Mucosa of descending colon (tissue), 3 donors: ENCODE measurements around the gene RTN1. TPM values are rescaled to one million over a fixed set of nuclear protein-coding genes. Genes with fewer than 3 reads are reported as not detected.

ENCODE experiments used
- ATAC-seq: fragments of 200-7000 bp; cut with Tn5 transposase; one replicate; pipeline ENCODE4 v1.9.1; 2020; ENCODE audit warnings: mild to moderate bottlenecking, moderate library complexity
- DNase-seq, 3 donors: peaks; one replicate each; pipeline ENCODE4 v3.0.0-alpha.2; 2020
- H3K36me3 ChIP-seq: fragments of 200-600 bp; one replicate; pipeline ENCODE4 v1.8.0; 2021; ENCODE audit warnings: low read depth, mild to moderate bottlenecking
- H3K4me1 ChIP-seq: fragments of 200-600 bp; one replicate; pipeline ENCODE4 v1.8.0; 2021; ENCODE audit warnings: low read depth, mild to moderate bottlenecking
- H3K4me3 ChIP-seq: fragments of 200-600 bp; one replicate; pipeline ENCODE4 v1.8.0; 2021; ENCODE audit warnings: mild to moderate bottlenecking
- H3K9me3 ChIP-seq: fragments of 200-600 bp; one replicate; pipeline ENCODE4 v1.8.0; 2021; ENCODE audit warnings: mild to moderate bottlenecking
- intact Hi-C, 2 donors: fragments of 100-400 bp; cut with DNase I in 1 of 2; cut with micrococcal nuclease in 1 of 2; formaldehyde crosslinking; loops; one replicate each; pipeline versions ENCODE4 v1.11.0 to v1.11.1; 2022; cut with DNase I, micrococcal nuclease
- total RNA-seq, 3 donors: library from RNA; stranded (reverse); fragmentation: NEBNext Ultra II Directional in 2 of 3; extraction: Animal tissue kit (Norgen Biotek cat#: 25700) in 2 of 3; gene quantifications; one replicate each; pipeline versions ENCODE4 v1.2.1 to v1.2.4, GENCODE V29; 2021 to 2023
- TF ChIP-seq, protein P1 (sequence below): fragments of 200-600 bp; IDR thresholded peaks from one replicate; pipeline ENCODE4 v1.8.0; 2022; ENCODE audit warnings: antibody characterized with exemption, mild to moderate bottlenecking
- donor health status: DM: no; HTN: no; CAD: no; lungs with moderate emphysema.
- donor health status: DM: no; HTN: no; CAD: no.
- donor health status: DM: no; HTN: yes; CAD: no.

The RTN1 gene
- total RNA-seq, 3 donors from 2014 or later, result 1.2 to 15.9 (median 3.8) TPM

- TF ChIP-seq, protein P1, sequence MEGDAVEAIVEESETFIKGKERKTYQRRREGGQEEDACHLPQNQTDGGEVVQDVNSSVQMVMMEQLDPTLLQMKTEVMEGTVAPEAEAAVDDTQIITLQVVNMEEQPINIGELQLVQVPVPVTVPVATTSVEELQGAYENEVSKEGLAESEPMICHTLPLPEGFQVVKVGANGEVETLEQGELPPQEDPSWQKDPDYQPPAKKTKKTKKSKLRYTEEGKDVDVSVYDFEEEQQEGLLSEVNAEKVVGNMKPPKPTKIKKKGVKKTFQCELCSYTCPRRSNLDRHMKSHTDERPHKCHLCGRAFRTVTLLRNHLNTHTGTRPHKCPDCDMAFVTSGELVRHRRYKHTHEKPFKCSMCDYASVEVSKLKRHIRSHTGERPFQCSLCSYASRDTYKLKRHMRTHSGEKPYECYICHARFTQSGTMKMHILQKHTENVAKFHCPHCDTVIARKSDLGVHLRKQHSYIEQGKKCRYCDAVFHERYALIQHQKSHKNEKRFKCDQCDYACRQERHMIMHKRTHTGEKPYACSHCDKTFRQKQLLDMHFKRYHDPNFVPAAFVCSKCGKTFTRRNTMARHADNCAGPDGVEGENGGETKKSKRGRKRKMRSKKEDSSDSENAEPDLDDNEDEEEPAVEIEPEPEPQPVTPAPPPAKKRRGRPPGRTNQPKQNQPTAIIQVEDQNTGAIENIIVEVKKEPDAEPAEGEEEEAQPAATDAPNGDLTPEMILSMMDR, result no peak
- H3K36me3 ChIP-seq, result no peaks in the 10 kb centered on the region
- intact Hi-C loops, result no loop called here
- no peaks in the 10 kb centered on the region for H3K9me3 ChIP-seq
- DNase-seq (no peak), ATAC-seq (no peak)
- H3K4me1 ChIP-seq, result no peaks in the 10 kb centered on the region
- H3K4me3 ChIP-seq, result no peak overlapping the region
Observed at GRCh38 chr14:59687663-59688062, 182.9 kb downstream of the RTN1 start.

GRCh38 chr14:59679872-59680271 is 190.7 kb downstream of the RTN1 start:
- intact Hi-C loops, result no loop called here
- Histone ChIP-seq H3K36me3 (no peaks in the 10 kb centered on the region), H3K4me3 (no peak overlapping the region), H3K9me3 (no peaks in the 10 kb centered on the region), H3K4me1 (no peaks in the 10 kb centered on the region)
- ATAC-seq, result peak; percentile 54
- DNase-seq, result peak in 1 of 3 donors; percentile 3
- TF ChIP-seq, protein P1, result no peak

GRCh38 chr14:59678352-59678751 is 192.2 kb downstream of the RTN1 start:
- Histone ChIP-seq H3K9me3 (no peaks in the 10 kb centered on the region), H3K4me3 (no peak overlapping the region), H3K4me1 (no peaks in the 10 kb centered on the region), H3K36me3 (no peaks in the 10 kb centered on the region)
- intact Hi-C loops, result no loop called here
- TF ChIP-seq, protein P1, result no peak
- ATAC-seq, result no peak
- DNase-seq, result no peak

DNA sequence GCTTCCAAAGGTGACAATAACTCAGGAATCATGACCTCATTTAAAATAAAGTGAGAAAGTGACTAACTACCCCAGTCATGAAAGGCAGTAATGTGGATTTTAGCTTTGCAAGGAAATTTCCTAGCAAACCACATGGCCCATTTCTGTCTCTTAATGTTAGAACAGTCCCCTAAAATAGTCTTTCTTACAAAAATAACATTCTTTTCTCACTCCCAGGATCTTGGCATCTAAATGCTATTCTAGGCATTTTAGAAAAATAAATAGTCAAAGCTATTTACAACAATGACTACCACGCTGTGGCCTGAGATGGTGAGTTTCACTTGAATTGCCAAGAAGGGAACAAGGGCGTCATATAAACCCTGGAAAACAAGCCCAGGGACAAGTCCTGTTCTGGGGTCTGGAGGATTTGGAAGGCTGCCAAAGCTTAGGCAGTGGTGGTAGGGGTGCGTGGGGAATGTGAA is 192.8 kb downstream of the RTN1 start:
- intact Hi-C loops, result no loop called here
- H3K9me3 ChIP-seq, result no peaks in the 10 kb centered on the region
- no peaks in the 10 kb centered on the region for H3K36me3 ChIP-seq
- ATAC-seq (no peak), DNase-seq (no peak)
- TF ChIP-seq, protein P1, result no peak
- H3K4me1 ChIP-seq, result no peaks in the 10 kb centered on the region
- no peak overlapping the region for H3K4me3 ChIP-seq

DNA sequence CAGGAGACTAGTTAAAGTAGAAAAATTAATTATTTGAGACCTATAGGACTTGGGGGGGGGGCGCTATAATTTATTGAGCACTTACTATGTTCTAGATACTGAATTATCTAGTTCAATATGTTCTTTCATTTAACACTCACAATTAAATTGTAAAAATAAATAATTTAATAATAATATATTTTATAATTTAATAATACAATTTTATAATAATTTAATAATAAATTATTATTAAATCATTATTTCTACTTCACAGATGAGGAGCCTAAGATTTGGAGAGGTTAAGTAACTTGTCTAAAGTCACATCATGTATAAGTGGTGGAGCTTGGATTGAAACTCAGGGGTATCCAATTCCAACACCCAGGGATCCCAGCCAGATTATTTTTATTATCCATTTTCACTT is 195.2 kb downstream of the RTN1 start:
- H3K9me3 ChIP-seq, result no peaks in the 10 kb centered on the region
- H3K4me1 ChIP-seq, result no peaks in the 10 kb centered on the region
- no peak for ATAC-seq
- TF ChIP-seq, protein P1, result no peak
- no peak overlapping the region for H3K4me3 ChIP-seq
- no peaks in the 10 kb centered on the region for H3K36me3 ChIP-seq
- DNase-seq, result no peak
- intact Hi-C loops, result no loop called here

GRCh38 chr14:59664741-59665140 is 205.8 kb downstream of the RTN1 start:
- TF ChIP-seq, protein P1, result no peak
- Histone ChIP-seq H3K4me1 (no peaks in the 10 kb centered on the region), H3K9me3 (peaks cover 6% of the 10 kb centered on the region), H3K4me3 (no peak overlapping the region), H3K36me3 (no peaks in the 10 kb centered on the region)
- ATAC-seq (peak; percentile 54), DNase-seq (no peak)
- intact Hi-C loops, result no loop called here
